Prostate gland (tissue), 2 donors: ENCODE data around the gene NEMP2. TPM values are rescaled to one million over a fixed set of nuclear protein-coding genes. Genes with fewer than 3 reads are reported as not detected.

Experiments
- DNase-seq: peaks from one replicate; pipeline ENCODE4 v3.0.0-alpha.2; 2019; ENCODE audit warnings: low spot score
- H3K27ac ChIP-seq, 2 donors: fragments of 200-600 bp; sonication (generic); 2 replicates each; pipeline ENCODE4 v1.5.1; 2017 to 2019
- H3K27me3 ChIP-seq: fragments of 200-600 bp; sonication (generic); replicated peaks from 2 replicates; pipeline ENCODE4 v1.5.1; 2019; ENCODE audit not compliant: insufficient read depth
- H3K36me3 ChIP-seq, 2 donors: fragments of 200-600 bp; sonication (generic); 1 replicate in 1 of 2; 2 replicates in 1 of 2; pipeline versions ENCODE4 v1.5.1 to v1.8.1; 2017 to 2019
- H3K4me1 ChIP-seq: fragments of 200-600 bp; sonication (generic); replicated peaks from 2 replicates; pipeline ENCODE4 v1.5.1; 2019
- H3K4me3 ChIP-seq, 2 donors: fragments of 200-600 bp; sonication (generic); 2 replicates each; pipeline ENCODE4 v1.5.1; 2017 to 2019
- H3K9me3 ChIP-seq: fragments of 200-600 bp; sonication (generic); 2 replicates; pipeline ENCODE4 v1.5.1; 2017
- POLR2A ChIP-seq: fragments of 450-650 bp; IDR thresholded peaks from one replicate; pipeline ENCODE4 v1.6.1; 2016; ENCODE audit warnings: antibody characterized with exemption, mild to moderate bottlenecking
- POLR2AphosphoS5 ChIP-seq: sonication (generic); formaldehyde crosslinking; IDR thresholded peaks from one replicate; pipeline ENCODE4 v1.6.1; 2017; ENCODE audit warnings: antibody characterized with exemption
- WGBS: methylation state at CpG from one replicate; pipeline ENCODE4 v1.1.5; 2018; 5-methylcytosine and 5-hydroxymethylcytosine counted together
- intact Hi-C: fragments of 100-400 bp; cut with DNase I; formaldehyde crosslinking; loops from one replicate; pipeline ENCODE4 v1.14.2; 2022
- total RNA-seq, 2 donors: library from RNA; depleted of rRNA; stranded (reverse); fragments of >200 nt; gene quantifications; one replicate each; pipeline ENCODE4 v1.1.0, GENCODE V29; 2016
- TF ChIP-seq, protein P1 (sequence below), 4 experiments: fragments of 200-600 bp in 2 of 4; fragments of 450-650 bp in 2 of 4; sonication (generic) in 2 of 4; IDR thresholded peaks; 1 replicate in 3 of 4; 2 replicates in 1 of 4; pipeline ENCODE4 v1.5.1; 2016 to 2019; ENCODE audit warnings: antibody characterized with exemption in 4 of 4, mild to moderate bottlenecking in 2 of 4, moderate library complexity in 2 of 4

Gene NEMP2
- total RNA-seq, 2 donors from 2014 or later = 4.6 to 14.0 TPM

DNA sequence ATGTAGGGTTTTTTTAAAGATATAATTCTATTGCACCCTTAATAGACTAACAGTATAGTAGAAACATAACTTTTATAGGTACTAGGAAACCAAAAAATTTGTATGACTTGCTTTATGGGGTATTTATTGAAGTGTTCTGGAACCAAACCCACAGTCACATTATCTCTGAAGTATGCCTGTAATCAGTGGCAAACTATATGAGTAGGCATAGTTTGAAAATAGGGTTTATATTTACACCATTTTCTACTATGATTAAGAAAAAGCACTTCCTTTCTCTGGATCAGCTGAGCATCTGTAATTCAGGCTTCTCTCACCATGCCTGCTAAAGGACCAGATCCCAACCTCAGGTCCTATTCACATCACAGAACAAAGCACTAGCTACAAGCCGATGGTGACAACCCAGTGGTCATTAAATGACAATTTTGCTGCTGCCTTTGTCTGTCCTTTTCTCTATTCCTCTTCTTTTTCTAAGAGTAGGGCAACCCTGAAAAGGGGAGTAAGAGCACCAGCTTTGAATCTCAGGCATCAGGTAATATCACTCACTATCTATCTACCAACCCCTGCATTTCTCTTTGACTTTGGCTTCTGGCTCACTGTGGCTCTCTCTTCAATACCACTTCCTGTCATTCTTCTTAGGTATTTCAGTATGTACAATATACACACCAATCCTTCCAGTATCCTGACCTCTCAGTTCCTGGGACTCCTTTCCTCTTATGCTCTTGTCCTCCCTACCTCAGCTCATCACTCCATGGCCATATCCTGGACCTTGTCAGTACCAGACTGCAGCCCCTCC, 14.4 kb downstream of the NEMP2 start:
- Histone ChIP-seq H3K9me3 (no peaks in the 10 kb centered on the region), H3K36me3 (no peaks in the 10 kb centered on the region), H3K4me3 (no peak overlapping the region), H3K27me3 (no peaks in the 10 kb centered on the region), H3K27ac (no peak overlapping the region), H3K4me1 (no peaks in the 10 kb centered on the region)
- TF ChIP-seq POLR2A (no peak), POLR2AphosphoS5 (no peak)
- TF ChIP-seq, protein P1, sequence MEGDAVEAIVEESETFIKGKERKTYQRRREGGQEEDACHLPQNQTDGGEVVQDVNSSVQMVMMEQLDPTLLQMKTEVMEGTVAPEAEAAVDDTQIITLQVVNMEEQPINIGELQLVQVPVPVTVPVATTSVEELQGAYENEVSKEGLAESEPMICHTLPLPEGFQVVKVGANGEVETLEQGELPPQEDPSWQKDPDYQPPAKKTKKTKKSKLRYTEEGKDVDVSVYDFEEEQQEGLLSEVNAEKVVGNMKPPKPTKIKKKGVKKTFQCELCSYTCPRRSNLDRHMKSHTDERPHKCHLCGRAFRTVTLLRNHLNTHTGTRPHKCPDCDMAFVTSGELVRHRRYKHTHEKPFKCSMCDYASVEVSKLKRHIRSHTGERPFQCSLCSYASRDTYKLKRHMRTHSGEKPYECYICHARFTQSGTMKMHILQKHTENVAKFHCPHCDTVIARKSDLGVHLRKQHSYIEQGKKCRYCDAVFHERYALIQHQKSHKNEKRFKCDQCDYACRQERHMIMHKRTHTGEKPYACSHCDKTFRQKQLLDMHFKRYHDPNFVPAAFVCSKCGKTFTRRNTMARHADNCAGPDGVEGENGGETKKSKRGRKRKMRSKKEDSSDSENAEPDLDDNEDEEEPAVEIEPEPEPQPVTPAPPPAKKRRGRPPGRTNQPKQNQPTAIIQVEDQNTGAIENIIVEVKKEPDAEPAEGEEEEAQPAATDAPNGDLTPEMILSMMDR (IDR thresholded peaks at IDR 0.05) = no peak
- intact Hi-C loops = loop anchor here (10.0 kb wide), 1 partner anchor 435 kb away; no protein-coding TSS in a partner anchor
- no peak for DNase-seq
- WGBS = 90% methylated on average over 1 of the region's 1 CpG

DNA sequence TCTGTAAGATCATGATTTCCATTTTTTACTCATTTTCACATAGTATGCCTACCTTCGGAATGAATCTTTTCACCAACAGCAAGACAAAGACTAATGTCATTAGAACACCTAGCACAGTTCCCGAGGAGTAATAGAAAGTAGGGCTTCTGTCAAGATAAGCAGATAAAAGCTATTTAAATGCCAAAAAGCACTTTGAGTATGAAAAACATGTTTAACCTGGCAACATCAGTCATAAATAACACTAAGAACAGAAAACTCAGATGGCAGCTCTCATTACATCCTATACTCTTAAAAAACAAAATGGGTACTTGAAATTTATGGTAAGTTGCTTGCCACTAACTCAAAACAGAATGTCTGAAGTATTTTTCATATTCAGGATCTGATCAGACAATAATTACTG, 17.1 kb downstream of the NEMP2 start:
- no peaks in the 10 kb centered on the region for H3K27me3 ChIP-seq
- 48% methylated on average over 2 of the region's 2 CpGs for WGBS
- no peak for TF ChIP-seq POLR2A
- TF ChIP-seq, protein P1 (IDR thresholded peaks at IDR 0.05) = no peak
- no peak for TF ChIP-seq POLR2AphosphoS5
- intact Hi-C loops = loop anchor here (10.0 kb wide), 1 partner anchor 433 kb away; no protein-coding TSS in a partner anchor
- H3K4me3 ChIP-seq = no peak overlapping the region
- H3K9me3 ChIP-seq = no peaks in the 10 kb centered on the region
- no peak overlapping the region for H3K27ac ChIP-seq
- no peaks in the 10 kb centered on the region for H3K4me1 ChIP-seq
- no peak for DNase-seq
- H3K36me3 ChIP-seq = no peaks in the 10 kb centered on the region

DNA sequence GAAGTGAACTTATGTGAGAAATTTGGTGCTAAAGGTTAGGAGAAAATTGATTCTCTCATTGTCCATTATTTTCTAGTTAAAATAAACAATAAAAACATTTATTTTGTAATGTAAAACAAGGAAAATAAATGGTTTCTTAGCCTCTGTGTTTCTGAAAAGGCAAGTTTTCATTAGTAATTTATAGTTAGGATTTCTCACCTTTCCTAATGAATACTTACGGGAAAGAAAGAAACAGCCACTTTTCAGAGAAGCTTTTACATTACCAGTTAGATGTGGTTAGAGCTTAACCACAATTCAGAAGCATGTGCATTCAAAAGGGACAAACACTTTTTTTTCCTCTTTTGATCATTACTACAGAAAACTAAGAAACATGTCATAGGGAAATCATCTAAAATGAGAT, 18.8 kb downstream of the NEMP2 start:
- no peak for DNase-seq
- no peaks in the 10 kb centered on the region for H3K27me3 ChIP-seq
- no peaks in the 10 kb centered on the region for H3K4me1 ChIP-seq
- WGBS = 100% methylated on average over 1 of the region's 1 CpG
- TF ChIP-seq POLR2A = no peak
- TF ChIP-seq, protein P1 (IDR thresholded peaks at IDR 0.05) = no peak
- no peak for TF ChIP-seq POLR2AphosphoS5
- intact Hi-C loops = loop anchor here (10.0 kb wide), 1 partner anchor 431 kb away; no protein-coding TSS in a partner anchor
- no peak overlapping the region for H3K27ac ChIP-seq
- H3K4me3 ChIP-seq = no peak overlapping the region
- no peaks in the 10 kb centered on the region for H3K9me3 ChIP-seq
- no peaks in the 10 kb centered on the region for H3K36me3 ChIP-seq

DNA sequence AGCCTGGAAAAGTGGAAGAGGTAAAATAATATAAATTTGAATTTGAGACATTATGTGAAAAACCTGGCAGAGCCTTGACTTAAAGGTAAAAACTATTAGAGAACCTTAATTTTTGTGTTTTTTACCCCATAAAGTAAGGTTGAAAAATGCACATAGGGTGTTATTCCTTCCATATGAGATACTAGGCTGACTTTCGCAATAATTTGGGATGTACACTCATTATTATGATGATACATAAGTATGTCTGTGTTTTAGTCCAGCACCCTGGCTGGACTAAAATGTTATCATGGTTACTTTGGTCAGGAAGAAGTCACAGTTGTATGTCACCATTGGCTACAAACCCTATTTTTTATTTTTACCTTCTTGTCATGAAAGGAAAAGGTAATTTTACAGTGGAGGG, 19.8 kb downstream of the NEMP2 start:
- H3K4me3 ChIP-seq = no peak overlapping the region
- no peaks in the 10 kb centered on the region for H3K36me3 ChIP-seq
- H3K27me3 ChIP-seq = no peaks in the 10 kb centered on the region
- DNase-seq = no peak
- 100% methylated on average over 1 of the region's 1 CpG for WGBS
- no peak overlapping the region for H3K27ac ChIP-seq
- no peaks in the 10 kb centered on the region for H3K9me3 ChIP-seq
- H3K4me1 ChIP-seq = no peaks in the 10 kb centered on the region
- TF ChIP-seq, protein P1 (IDR thresholded peaks at IDR 0.05) = no peak
- TF ChIP-seq POLR2A (no peak), POLR2AphosphoS5 (no peak)
- intact Hi-C loops = loop anchor here (5.0 to 10.0 kb wide), 3 partner anchors 132 to 430 kb away; partner anchors contain the start of gene INPP1

DNA sequence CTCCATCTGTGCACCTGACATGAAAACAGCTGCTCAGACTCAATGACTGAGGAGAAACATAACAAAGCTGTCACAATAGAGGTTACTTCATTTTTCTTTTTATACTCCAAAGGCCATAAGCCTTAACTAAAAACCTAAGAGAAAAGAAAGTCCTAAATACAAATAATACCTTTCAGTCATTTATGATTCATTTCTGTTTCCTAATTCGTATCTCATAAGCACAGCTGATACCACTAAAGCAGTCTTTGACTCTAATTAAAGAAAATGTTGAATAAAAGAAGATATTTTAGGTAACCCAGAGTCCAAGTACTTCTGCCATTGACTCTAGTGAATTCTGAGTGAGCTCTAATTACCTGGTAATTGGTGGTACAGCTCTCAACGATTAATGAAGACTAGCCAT, 20.6 kb downstream of the NEMP2 start:
- intact Hi-C loops = loop anchor here (5.0 to 10.0 kb wide), 3 partner anchors 132 to 429 kb away; partner anchors contain the start of gene INPP1
- WGBS = 88% methylated on average over 2 of the region's 2 CpGs

More for the DNA sequence above, 20.6 kb downstream of the NEMP2 start:
- Histone ChIP-seq H3K27me3 (no peaks in the 10 kb centered on the region), H3K4me3 (no peak overlapping the region), H3K4me1 (no peaks in the 10 kb centered on the region), H3K36me3 (no peaks in the 10 kb centered on the region), H3K27ac (no peak overlapping the region), H3K9me3 (no peaks in the 10 kb centered on the region)
- no peak for DNase-seq
- no peak for TF ChIP-seq POLR2AphosphoS5
- TF ChIP-seq, protein P1 (IDR thresholded peaks at IDR 0.05) = no peak
- no peak for TF ChIP-seq POLR2A
